Nucleus accumbens (tissue), 56 donors: ENCODE results near the gene SND1.

Source experiments
- DNase-seq, 56 donors: peaks; one replicate each; lab custom pipeline; 2025; lab: John Stamatoyannopoulos, UW

The SND1 gene

DNA sequence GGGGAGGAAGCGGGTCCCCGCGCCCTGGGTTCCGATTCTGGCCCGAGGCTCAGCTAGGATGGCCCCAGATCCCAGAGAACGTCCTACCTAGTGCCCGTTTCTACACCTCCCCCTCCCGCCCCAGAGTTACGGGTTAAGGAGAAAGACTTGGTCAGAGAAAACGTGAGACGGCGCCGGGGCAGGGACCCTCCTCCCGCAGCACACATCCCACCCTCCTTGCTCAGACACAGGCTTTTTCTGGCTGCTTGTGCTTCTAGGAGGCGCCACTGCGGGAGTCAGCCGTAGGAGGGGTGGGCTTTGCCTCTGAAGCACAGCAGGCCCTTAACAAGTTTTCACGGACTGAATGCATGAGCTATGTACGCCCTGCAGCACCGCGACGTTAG lies 484.2 kb downstream of the SND1 start:
- DNase-seq: peak in 1 of 56 donors; percentile 51

DNA sequence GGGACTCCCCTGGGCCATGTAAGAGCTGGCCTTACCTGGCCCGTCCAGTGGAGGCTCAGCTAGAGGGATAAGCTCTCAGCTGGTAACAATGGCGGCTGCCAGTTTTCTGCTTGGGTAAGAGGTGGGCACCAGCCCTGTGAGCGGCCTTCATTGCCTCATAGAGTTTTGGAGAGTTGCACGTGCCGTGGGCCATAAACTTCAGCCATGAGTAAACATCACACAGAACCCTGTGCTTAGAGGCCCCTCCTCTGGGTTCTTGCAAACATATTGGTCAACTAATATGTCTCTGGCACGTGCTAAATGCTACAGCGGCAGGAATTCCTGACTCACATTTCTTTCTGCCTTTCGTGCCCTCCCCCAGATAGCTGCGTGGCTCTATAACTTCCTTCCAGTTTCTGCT lies 485.2 kb downstream of the SND1 start:
- no peak for DNase-seq

DNA sequence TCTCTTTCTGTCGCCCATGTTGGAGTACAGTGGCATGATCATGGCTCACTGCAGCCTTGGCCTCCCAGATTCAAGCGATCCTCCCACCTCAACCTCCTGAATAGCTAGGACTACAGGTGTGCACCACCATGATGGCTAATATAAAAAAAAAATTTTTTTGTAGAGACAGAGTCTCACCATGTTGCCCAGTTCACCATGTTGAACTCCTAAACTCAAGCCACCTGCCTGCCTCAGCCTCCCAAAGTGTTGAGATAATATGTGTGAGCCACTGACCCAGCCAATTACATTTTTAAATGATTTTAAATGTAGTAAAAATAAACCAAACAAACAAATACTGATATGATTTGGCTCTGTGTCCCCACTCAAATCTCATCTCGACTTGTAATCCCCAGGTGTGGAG lies 487.4 kb downstream of the SND1 start:
- DNase-seq: no peak

DNA sequence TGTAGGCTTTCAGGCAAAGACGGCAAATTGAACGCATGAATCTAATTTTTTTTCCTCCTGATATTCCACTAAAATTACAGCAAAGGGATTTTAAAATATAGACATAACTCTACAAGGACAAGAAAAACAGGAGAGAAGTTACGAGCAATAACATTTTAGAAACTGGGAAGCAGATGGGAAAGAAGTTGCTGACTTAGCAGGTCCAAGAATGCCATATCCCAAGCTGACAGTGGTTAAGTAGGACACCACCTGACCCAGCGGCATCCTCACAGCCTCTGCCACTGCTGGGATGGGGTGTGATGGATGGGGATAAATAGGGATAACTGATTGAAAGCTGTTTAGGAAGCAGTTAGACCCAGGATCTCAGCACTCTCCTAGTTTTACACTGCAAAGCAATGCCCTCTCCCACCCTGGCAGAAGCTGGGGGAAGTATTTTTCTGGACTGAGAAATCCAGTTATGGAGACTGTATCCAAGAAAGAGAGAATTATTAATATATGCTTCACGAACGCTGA lies 489.7 kb downstream of the SND1 start:
- no peak for DNase-seq
